HCT116 (cell line): ENCODE results near the gene CC2D2B. TPM values are rescaled to one million over a fixed set of nuclear protein-coding genes. Genes with fewer than 3 reads are reported as not detected.

Source experiments
- ATAC-seq: fragments of 200-7000 bp; cut with Tn5 transposase; 2 replicates; pipeline ENCODE4 v1.9.1; 2020; ENCODE audit warnings: mild to moderate bottlenecking, moderate library complexity
- BruUV-seq: library from RNA; stranded (reverse); fragments of 400-500 nt; replicated peaks from 2 replicates; lab custom pipeline; 2021; lab: Mats Ljungman, UMichigan
- CTCF ChIA-PET: fragments of 300-600 bp; sonication (Branson Sonifier 250); formaldehyde crosslinking; loops from one replicate; lab custom pipeline; 2021; ENCODE audit warnings: antibody characterized with exemption; lab: Charles Lee
- POLR2A ChIA-PET: fragments of 300-600, 350-600 bp; sonication (Branson Sonifier 250); formaldehyde crosslinking; loops from one replicate; lab custom pipeline; 2021; ENCODE audit warnings: antibody characterized with exemption; lab: Charles Lee
- RAD21 ChIA-PET, 2 experiments: fragments of 300-600 bp; sonication (Branson Sonifier 250); formaldehyde crosslinking; loops; one replicate each; lab custom pipeline; 2023; ENCODE audit warnings: low total read pairs in 2 of 2; ENCODE audit not compliant: uncharacterized antibody in 2 of 2, unreplicated experiment in 2 of 2, low non-redundant PET in 1 of 2; lab: Charles Lee
- DNase-seq: peaks from one replicate; pipeline ENCODE4 v3.0.0-alpha.2; 2010; ENCODE audit warnings: low read depth, low spot score
- H2AFZ ChIP-seq: fragments of 200-600 bp; shearing (Covaris generic), sonication (generic); 2 replicates; pipeline ENCODE4 v1.6.1; 2017; ENCODE audit warnings: low read depth, mixed run types, mixed read lengths, antibody characterized with exemption, low read length; ENCODE audit not compliant: poor library complexity, severe bottlenecking
- H3K27ac ChIP-seq: 2 replicates; pipeline ENCODE4 v1.5.1; 2012; ENCODE audit warnings: low read depth, low read length
- H3K27me3 ChIP-seq: fragments of 200-600 bp; sonication (generic); 2 replicates; pipeline ENCODE4 v1.6.1; 2016; ENCODE audit warnings: mixed run types, low read length, mixed read lengths; ENCODE audit not compliant: insufficient read depth
- H3K36me3 ChIP-seq, 2 experiments: fragments of 200-500 bp in 1 of 2; fragments of 200-600 bp in 1 of 2; sonication (Bioruptor generic) in 1 of 2; sonication (generic) in 1 of 2; 2 replicates each; pipeline versions ENCODE4 v1.5.1 to v1.6.1; 2014 to 2016; ENCODE audit warnings: low read length in 2 of 2, inconsistent platforms in 1 of 2, mixed read lengths in 1 of 2, mixed run types in 1 of 2; ENCODE audit not compliant: insufficient read depth in 2 of 2, control insufficient read depth in 1 of 2
- H3K4me1 ChIP-seq, 2 experiments: fragments of 200-600 bp in 1 of 2; sonication (generic) in 1 of 2; 2 replicates each; pipeline versions ENCODE4 v1.5.1 to v1.6.1; 2012 to 2017; ENCODE audit warnings: low read length in 2 of 2, inconsistent platforms in 1 of 2, mild to moderate bottlenecking in 1 of 2, mixed read lengths in 1 of 2, mixed run types in 1 of 2, moderate library complexity in 1 of 2; ENCODE audit not compliant: insufficient read depth in 2 of 2, control insufficient read depth in 1 of 2
- H3K4me2 ChIP-seq: fragments of 200-600 bp; sonication (generic); 2 replicates; pipeline ENCODE4 v1.6.1; 2017; ENCODE audit warnings: mixed run types, low read length, mixed read lengths
- H3K4me3 ChIP-seq, 2 experiments: fragments of 200-600 bp in 1 of 2; sonication (generic) in 1 of 2; replicated peaks in 1 of 2; 2 replicates each; pipeline ENCODE4 v1.5.1; 2011 to 2016; ENCODE audit warnings: low read length in 2 of 2, control low read depth in 1 of 2, low read depth in 1 of 2, mild to moderate bottlenecking in 1 of 2, mixed read lengths in 1 of 2, mixed run types in 1 of 2
- H3K79me2 ChIP-seq: fragments of 200-600 bp; sonication (generic); 2 replicates; pipeline ENCODE4 v1.6.1; 2017; ENCODE audit warnings: mild to moderate bottlenecking, mixed run types, low read length, moderate library complexity, mixed read lengths; ENCODE audit not compliant: insufficient read depth
- H3K9ac ChIP-seq: fragments of 200-600 bp; sonication (generic); 2 replicates; pipeline ENCODE4 v1.6.1; 2016; ENCODE audit warnings: low read length, mixed read lengths
- H3K9me2 ChIP-seq: fragments of 200-600 bp; sonication (generic), shearing (Covaris generic); 2 replicates; pipeline ENCODE4 v1.6.1; 2017; ENCODE audit warnings: mixed run types, mild to moderate bottlenecking, moderate library complexity; ENCODE audit not compliant: insufficient read depth
- H3K9me3 ChIP-seq, 2 experiments: fragments of 200-500 bp in 1 of 2; fragments of 200-600 bp in 1 of 2; sonication (Bioruptor generic) in 1 of 2; sonication (generic) in 1 of 2; 2 replicates each; pipeline ENCODE4 v1.6.1; 2014 to 2017; ENCODE audit warnings: low read length in 2 of 2, mixed read lengths in 2 of 2, inconsistent platforms in 1 of 2, low read depth in 1 of 2, mild to moderate bottlenecking in 1 of 2, mixed run types in 1 of 2, moderate library complexity in 1 of 2; ENCODE audit not compliant: control insufficient read depth in 1 of 2, insufficient read depth in 1 of 2
- H4K20me1 ChIP-seq: fragments of 200-600 bp; sonication (generic), shearing (Covaris generic); 2 replicates; pipeline ENCODE4 v1.6.1; 2017; ENCODE audit warnings: mixed run types, mild to moderate bottlenecking, moderate library complexity; ENCODE audit not compliant: insufficient read depth
- EZH2 ChIP-seq: fragments of 200-600 bp; sonication (generic); IDR thresholded peaks from 2 replicates; pipeline ENCODE4 v1.6.1; 2017; ENCODE audit warnings: antibody characterized with exemption, mixed run types
- EZH2phosphoT487 ChIP-seq: fragments of 200-600 bp; IDR thresholded peaks from 2 replicates; pipeline ENCODE4 v1.6.1; 2018; ENCODE audit warnings: antibody characterized with exemption, borderline replicate concordance
- POLR2A ChIP-seq: IDR thresholded peaks from 2 replicates; pipeline ENCODE4 v1.7.0; 2011; ENCODE audit warnings: borderline replicate concordance; ENCODE audit not compliant: insufficient read depth, insufficient read length; ENCODE audit errors: extremely low read depth
- REST ChIP-seq: IDR thresholded peaks from 2 replicates; pipeline ENCODE4 v1.6.1; 2012; ENCODE audit warnings: low read depth
- SIN3A ChIP-seq: IDR thresholded peaks from 2 replicates; pipeline ENCODE4 v1.6.1; 2012; ENCODE audit warnings: low read depth
- intact Hi-C: fragments of 100-400 bp; cut with micrococcal nuclease; formaldehyde crosslinking; loops from 2 replicates; pipeline ENCODE4 v1.10.0; 2022
- total RNA-seq: library from RNA; stranded (reverse); gene quantifications from one replicate; pipeline ENCODE4 v1.2.1, GENCODE V29; 2021; ENCODE audit not compliant: unreplicated experiment

Gene CC2D2B
- total RNA-seq, 1 experiment from 2014 or later: 0.20 TPM

- ChIA-PET CTCF (interaction anchor here (0.7 to 0.9 kb wide), 3 partner anchors 30 to 183 kb away, joined by 3 to 4 read pairs (median 3); no protein-coding TSS in a partner anchor), RAD21 (interaction anchor here in 1 of 2 experiments (0.6 to 0.7 kb wide), 2 partner anchors 174 to 278 kb away, joined by 3 read pairs; no protein-coding TSS in a partner anchor), POLR2A (interaction anchor here (1.1 kb wide), 1 partner anchor 83 kb away, joined by 4 read pairs; no protein-coding TSS in a partner anchor)
- peaks cover 7% of the 10 kb centered on the region in 2 experiments; a peak in 2 of 4 replicates for H3K36me3 ChIP-seq
- DNase-seq (no peak), ATAC-seq (no peak)
- H3K9ac ChIP-seq: no peak overlapping the region
- H3K27ac ChIP-seq: no peak overlapping the region
- H3K4me2 ChIP-seq: no peak overlapping the region
- intact Hi-C loops: loop anchor here (10.0 kb wide), 1 partner anchor 248 kb away; no protein-coding TSS in a partner anchor
- peaks cover 63% of the 10 kb centered on the region for H3K79me2 ChIP-seq
- no peak overlapping the region for H3K4me3 ChIP-seq
- H3K9me2 ChIP-seq: no peaks in the 10 kb centered on the region
- H3K27me3 ChIP-seq: no peaks in the 10 kb centered on the region
- peaks cover 5 to 18% of the 10 kb centered on the region in 2 experiments for H3K4me1 ChIP-seq
- no peaks in the 10 kb centered on the region for H4K20me1 ChIP-seq
- BruUV-seq: no TSS peak
- TF ChIP-seq EZH2 (no peak), SIN3A (no peak), REST (no peak), EZH2phosphoT487 (no peak), POLR2A (no peak)
- H3K9me3 ChIP-seq: no peaks in the 10 kb centered on the region
- no peak overlapping the region for H2AFZ ChIP-seq
Measured at GRCh38 chr10:96046546-96046945, 138.8 kb downstream of the CC2D2B start.
